Astrocyte of the spinal cord (primary cell): ENCODE data around the gene SPATA31D1.
"Not testable (repeated sequence)": the region's sequence is repeated elsewhere in the genome, so short reads cannot be mapped to it uniquely, and the experiment has no call there.

ENCODE experiments used
- DNase-seq: peaks from one replicate; pipeline ENCODE4 v3.0.0; 2011; ENCODE audit warnings: low read depth, low spot score
- H3K4me3 ChIP-seq: 2 replicates; pipeline ENCODE4 v1.5.1; 2011; ENCODE audit warnings: low read depth, mild to moderate bottlenecking, low read length, moderate library complexity
- CTCF ChIP-seq: IDR thresholded peaks from 2 replicates; pipeline ENCODE4 v1.5.1; 2012; ENCODE audit warnings: low read depth, mild to moderate bottlenecking, low read length, inconsistent platforms
- in situ Hi-C: cut with HindIII; loops from 2 replicates; pipeline ENCODE4 v1.10.0; 2017; ENCODE audit warnings: low sequenced_read_pairs

The SPATA31D1 gene

GRCh38 chr9:81988472-81988871 is at the start of gene SPATA31D1:
TSS of gene SPATA31D1 (plus strand) at chr9:81988772. CDS start at chr9:81988819, 47 bp downstream.
- DNase-seq, in situ Hi-C loops, H3K4me3 ChIP-seq: not testable (repeated sequence)

- H3K4me3 ChIP-seq, in situ Hi-C loops, DNase-seq: not testable (repeated sequence)
Measured at GRCh38 chr9:81943393-81943792, 45.2 kb upstream of the SPATA31D1 start, which contains the start of gene SPATA31D3. TSS of gene SPATA31D3 (plus strand) at chr9:81943500. CDS start at chr9:81943586, 86 bp downstream.

GRCh38 chr9:81948650-81949049 is 39.9 kb upstream of the SPATA31D1 start:
- DNase-seq: not testable (repeated sequence)

GRCh38 chr9:81953096-81953495 is 35.5 kb upstream of the SPATA31D1 start:
- H3K4me3 ChIP-seq: no peak overlapping the region
- no peak for TF ChIP-seq CTCF
- no peak for DNase-seq
- in situ Hi-C loops: no loop called here

More at GRCh38 chr9:81948650-81949049, 39.9 kb upstream of the SPATA31D1 start:
- in situ Hi-C loops, H3K4me3 ChIP-seq: not testable (repeated sequence)

GRCh38 chr9:81955625-81956024 is 32.9 kb upstream of the SPATA31D1 start:
- in situ Hi-C loops: no loop called here
- no peak overlapping the region for H3K4me3 ChIP-seq
- no peak for TF ChIP-seq CTCF
- no peak for DNase-seq

- in situ Hi-C loops: no loop called here
- H3K4me3 ChIP-seq: no peak overlapping the region
- TF ChIP-seq CTCF: no peak
- no peak for DNase-seq
Measured at GRCh38 chr9:81964218-81965171, 24.1 kb upstream of the SPATA31D1 start.

GRCh38 chr9:81968026-81968425 is 20.5 kb upstream of the SPATA31D1 start:
- no peak overlapping the region for H3K4me3 ChIP-seq
- TF ChIP-seq CTCF: no peak
- in situ Hi-C loops: no loop called here

GRCh38 chr9:81969971-81970370 is 18.6 kb upstream of the SPATA31D1 start:
- H3K4me3 ChIP-seq: no peak overlapping the region
- TF ChIP-seq CTCF: no peak
- DNase-seq: peak; percentile 3
- in situ Hi-C loops: no loop called here

More at GRCh38 chr9:81968026-81968425, 20.5 kb upstream of the SPATA31D1 start:
- no peak for DNase-seq
